Loucy (cell line): ENCODE measurements around the gene AFF4.

Experiments
- H2AFZ ChIP-seq: fragments of 200-600 bp; sonication (generic); 2 replicates; pipeline ENCODE4 v1.6.0; 2016; ENCODE audit warnings: antibody characterized with exemption, mild to moderate bottlenecking, low read length, moderate library complexity
- H3F3A ChIP-seq: fragments of 200-600 bp; 2 replicates; pipeline ENCODE4 v1.6.0; 2016; ENCODE audit warnings: antibody characterized with exemption, low read depth, mild to moderate bottlenecking
- H3K27me3 ChIP-seq: fragments of 200-600 bp; sonication (generic); 2 replicates; pipeline ENCODE4 v1.6.1; 2014; ENCODE audit warnings: low read length, mild to moderate bottlenecking; ENCODE audit not compliant: insufficient read depth, poor library complexity, severe bottlenecking
- H3K36me3 ChIP-seq: fragments of 200-600 bp; sonication (generic); 2 replicates; pipeline ENCODE4 v1.6.1; 2016; ENCODE audit warnings: low read length; ENCODE audit not compliant: insufficient read depth
- H3K4me1 ChIP-seq: fragments of 200-600 bp; sonication (generic); 2 replicates; pipeline ENCODE4 v1.5.1; 2014; ENCODE audit warnings: low read length, mild to moderate bottlenecking; ENCODE audit not compliant: insufficient read depth, poor library complexity, severe bottlenecking
- H3K4me2 ChIP-seq: fragments of 200-600 bp; sonication (generic); 2 replicates; pipeline ENCODE4 v1.6.0; 2014; ENCODE audit warnings: antibody characterized with exemption, low read length, low read depth, mild to moderate bottlenecking; ENCODE audit not compliant: poor library complexity, severe bottlenecking
- H3K4me3 ChIP-seq: fragments of 200-600 bp; sonication (generic); 2 replicates; pipeline ENCODE4 v1.5.1; 2014; ENCODE audit warnings: low read length, mild to moderate bottlenecking, mixed read lengths; ENCODE audit not compliant: poor library complexity, severe bottlenecking
- H3K79me2 ChIP-seq: fragments of 200-600 bp; sonication (generic); 2 replicates; pipeline ENCODE4 v1.6.1; 2014; ENCODE audit warnings: low read length; ENCODE audit not compliant: insufficient read depth
- H3K9ac ChIP-seq: fragments of 200-600 bp; sonication (generic); 2 replicates; pipeline ENCODE4 v1.6.0; 2014; ENCODE audit warnings: mild to moderate bottlenecking, low read depth, low read length, moderate library complexity; ENCODE audit not compliant: poor library complexity, severe bottlenecking
- H3K9me2 ChIP-seq: fragments of 200-600 bp; sonication (generic); replicated peaks from 2 replicates; pipeline ENCODE4 v1.6.1; 2016; ENCODE audit warnings: low read depth, low read length, mixed read lengths
- H3K9me3 ChIP-seq: fragments of 200-600 bp; sonication (generic); 2 replicates; pipeline ENCODE4 v1.6.1; 2014; ENCODE audit warnings: mild to moderate bottlenecking, antibody characterized with exemption, low read length, low read depth; ENCODE audit not compliant: insufficient read depth
- H4K20me1 ChIP-seq: fragments of 200-600 bp; sonication (generic); 2 replicates; pipeline ENCODE4 v1.6.0; 2014; ENCODE audit warnings: antibody characterized with exemption, low read length, mild to moderate bottlenecking; ENCODE audit not compliant: insufficient read depth, poor library complexity, severe bottlenecking
- EZH2phosphoT487 ChIP-seq: fragments of 200-600 bp; IDR thresholded peaks from 2 replicates; pipeline ENCODE4 v1.6.1; 2018; ENCODE audit warnings: antibody characterized with exemption, mild to moderate bottlenecking, moderate library complexity, borderline replicate concordance
- TF ChIP-seq, protein P1 (sequence below): fragments of 200-600 bp; sonication (generic); conservative IDR thresholded peaks from 2 replicates; pipeline ENCODE4 v1.5.1; 2014; ENCODE audit warnings: mild to moderate bottlenecking, antibody characterized with exemption, low read length

The AFF4 gene

DNA sequence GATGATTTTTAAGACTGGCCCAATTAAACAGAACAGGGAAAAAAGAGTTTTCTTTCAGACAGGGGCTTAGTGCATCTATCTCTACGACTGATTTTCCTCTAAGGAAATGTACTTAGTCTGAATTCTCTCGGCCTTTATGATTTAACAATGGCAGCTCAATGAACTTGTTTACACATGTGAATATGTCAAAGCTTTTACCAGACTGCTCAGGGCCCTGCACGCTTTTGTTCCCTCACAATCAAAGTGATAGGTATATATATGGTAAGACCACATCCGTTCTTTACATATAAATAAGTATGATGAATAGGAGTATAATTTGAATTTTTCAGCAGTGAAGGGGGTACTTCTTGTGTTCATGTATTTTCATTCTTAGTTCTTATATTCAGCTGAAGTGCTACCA, 62.4 kb downstream of the AFF4 start:
- no peaks in the 10 kb centered on the region for H3K9me2 ChIP-seq
- no peaks in the 10 kb centered on the region for H3F3A ChIP-seq
- H4K20me1 ChIP-seq = no peaks in the 10 kb centered on the region
- no peak overlapping the region for H2AFZ ChIP-seq
- H3K4me2 ChIP-seq = no peak overlapping the region
- no peak overlapping the region for H3K4me3 ChIP-seq
- TF ChIP-seq, protein P1, sequence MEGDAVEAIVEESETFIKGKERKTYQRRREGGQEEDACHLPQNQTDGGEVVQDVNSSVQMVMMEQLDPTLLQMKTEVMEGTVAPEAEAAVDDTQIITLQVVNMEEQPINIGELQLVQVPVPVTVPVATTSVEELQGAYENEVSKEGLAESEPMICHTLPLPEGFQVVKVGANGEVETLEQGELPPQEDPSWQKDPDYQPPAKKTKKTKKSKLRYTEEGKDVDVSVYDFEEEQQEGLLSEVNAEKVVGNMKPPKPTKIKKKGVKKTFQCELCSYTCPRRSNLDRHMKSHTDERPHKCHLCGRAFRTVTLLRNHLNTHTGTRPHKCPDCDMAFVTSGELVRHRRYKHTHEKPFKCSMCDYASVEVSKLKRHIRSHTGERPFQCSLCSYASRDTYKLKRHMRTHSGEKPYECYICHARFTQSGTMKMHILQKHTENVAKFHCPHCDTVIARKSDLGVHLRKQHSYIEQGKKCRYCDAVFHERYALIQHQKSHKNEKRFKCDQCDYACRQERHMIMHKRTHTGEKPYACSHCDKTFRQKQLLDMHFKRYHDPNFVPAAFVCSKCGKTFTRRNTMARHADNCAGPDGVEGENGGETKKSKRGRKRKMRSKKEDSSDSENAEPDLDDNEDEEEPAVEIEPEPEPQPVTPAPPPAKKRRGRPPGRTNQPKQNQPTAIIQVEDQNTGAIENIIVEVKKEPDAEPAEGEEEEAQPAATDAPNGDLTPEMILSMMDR = no peak
- TF ChIP-seq EZH2phosphoT487 = no peak
- H3K36me3 ChIP-seq = peaks cover 29% of the 10 kb centered on the region; the same call in 1 of the 2 replicates
- H3K4me1 ChIP-seq = no peaks in the 10 kb centered on the region
- H3K27me3 ChIP-seq = no peaks in the 10 kb centered on the region
- no peaks in the 10 kb centered on the region for H3K79me2 ChIP-seq
- no peak overlapping the region for H3K9ac ChIP-seq
- H3K9me3 ChIP-seq = no peaks in the 10 kb centered on the region

DNA sequence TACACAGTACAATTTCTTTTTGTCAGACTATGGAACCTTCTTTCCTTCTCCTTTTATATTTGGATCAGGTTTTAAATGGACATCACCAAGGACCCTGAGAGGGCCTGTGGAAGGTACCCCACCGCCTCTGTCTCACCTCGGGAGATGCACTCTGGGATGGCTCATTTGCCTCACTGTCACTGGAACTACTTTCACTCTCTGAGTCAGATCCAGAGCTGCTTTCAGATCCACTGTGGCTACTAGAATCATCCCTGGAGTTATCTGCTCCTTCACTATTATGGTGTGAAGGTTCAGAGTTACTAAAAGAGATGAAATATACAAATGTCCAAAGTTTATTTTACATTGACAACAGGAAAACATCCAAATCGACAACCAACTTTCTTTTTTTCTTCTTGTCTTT, 65.3 kb downstream of the AFF4 start:
- Histone ChIP-seq H2AFZ (no peak overlapping the region), H3K4me1 (no peaks in the 10 kb centered on the region), H3K4me3 (no peak overlapping the region), H3K9me3 (no peaks in the 10 kb centered on the region), H4K20me1 (no peaks in the 10 kb centered on the region), H3K4me2 (no peak overlapping the region), H3K9me2 (no peaks in the 10 kb centered on the region), H3K79me2 (no peaks in the 10 kb centered on the region), H3K36me3 (peaks cover 52% of the 10 kb centered on the region; the same call in 1 of the 2 replicates), H3F3A (no peaks in the 10 kb centered on the region), H3K27me3 (no peaks in the 10 kb centered on the region), H3K9ac (no peak overlapping the region)
- no peak for TF ChIP-seq EZH2phosphoT487
- TF ChIP-seq, protein P1 = no peak

DNA sequence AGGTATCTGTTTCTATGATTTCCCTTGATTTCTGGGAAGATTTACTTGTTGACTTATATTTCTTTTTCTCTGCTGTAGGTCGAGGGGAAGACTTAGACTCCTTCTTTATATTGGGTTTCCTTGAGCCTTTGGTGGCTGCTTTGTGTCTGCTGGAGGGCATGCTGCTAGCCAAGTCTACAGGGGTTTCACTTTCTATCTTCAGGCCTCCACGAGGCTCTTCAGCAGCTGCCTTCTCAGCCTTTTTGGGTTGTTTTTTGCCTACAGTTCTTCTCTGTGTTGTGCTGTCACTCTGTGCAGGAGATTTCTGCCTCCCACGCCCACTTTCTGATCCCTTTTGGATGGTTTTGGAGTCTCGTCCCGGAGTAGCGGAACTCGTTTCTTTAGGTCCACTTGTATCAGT, 66.7 kb downstream of the AFF4 start:
- H4K20me1 ChIP-seq = no peaks in the 10 kb centered on the region
- H3K9me3 ChIP-seq = no peaks in the 10 kb centered on the region
- no peak overlapping the region for H3K4me3 ChIP-seq
- H2AFZ ChIP-seq = no peak overlapping the region
- no peak overlapping the region for H3K9ac ChIP-seq
- no peak for TF ChIP-seq EZH2phosphoT487
- TF ChIP-seq, protein P1 = no peak
- H3K9me2 ChIP-seq = no peaks in the 10 kb centered on the region
- H3K79me2 ChIP-seq = no peaks in the 10 kb centered on the region
- H3F3A ChIP-seq = no peaks in the 10 kb centered on the region
- H3K4me1 ChIP-seq = no peaks in the 10 kb centered on the region
- peaks cover 63% of the 10 kb centered on the region; the same call in 1 of the 2 replicates for H3K36me3 ChIP-seq
- no peak overlapping the region for H3K4me2 ChIP-seq
- H3K27me3 ChIP-seq = no peaks in the 10 kb centered on the region
